Colonic mucosa (tissue), 4 donors: ENCODE results near the gene FGGY. TPM values are rescaled to one million over a fixed set of nuclear protein-coding genes. Genes with fewer than 3 reads are reported as not detected.
A peak's percentile ranks its signal among the peaks of the same experiment; 100 is the strongest.

Experiments
- DNase-seq: peaks from one replicate; pipeline ENCODE4 v3.0.0-alpha.2; 2020
- H3K27ac ChIP-seq: fragments of 200-600 bp; one replicate; pipeline ENCODE4 v1.8.0; 2021
- H3K27me3 ChIP-seq: fragments of 200-600 bp; one replicate; pipeline ENCODE4 v1.8.0; 2021
- H3K36me3 ChIP-seq: fragments of 200-600 bp; one replicate; pipeline ENCODE4 v1.8.0; 2021
- H3K4me1 ChIP-seq: fragments of 200-600 bp; one replicate; pipeline ENCODE4 v1.8.0; 2021; ENCODE audit warnings: mild to moderate bottlenecking
- H3K4me3 ChIP-seq: fragments of 200-600 bp; one replicate; pipeline ENCODE4 v1.8.0; 2021
- H3K9ac ChIP-seq, 2 donors: one replicate each; pipeline ENCODE4 v1.7.0; 2013; ENCODE audit warnings: control low read depth in 2 of 2, low read depth in 2 of 2, low read length in 2 of 2
- H3K9me3 ChIP-seq: fragments of 200-600 bp; one replicate; pipeline ENCODE4 v1.8.0; 2021
- intact Hi-C: fragments of 100-400 bp; cut with DNase I; formaldehyde crosslinking; loops from one replicate; pipeline ENCODE4 v1.14.1; 2022
- total RNA-seq, 2 donors: library from RNA; stranded (reverse); fragmentation: NEBNext Ultra II Directional in 1 of 2; extraction: Animal tissue kit (Norgen Biotek cat#: 25700) in 1 of 2; gene quantifications; one replicate each; pipeline ENCODE4 v1.2.1, GENCODE V29; 2021
- TF ChIP-seq, protein P1 (sequence below): fragments of 200-600 bp; IDR thresholded peaks from one replicate; pipeline ENCODE4 v1.8.0; 2022; ENCODE audit warnings: antibody characterized with exemption, mild to moderate bottlenecking
- donor health status: healthy.
- donor health status: DM: no; HTN: no; CAD: no.
- donor health status: DM: no; HTN: no; CAD: no.

FGGY gene
- total RNA-seq, 2 donors from 2014 or later, result 12.5 to 19.5 TPM

DNA sequence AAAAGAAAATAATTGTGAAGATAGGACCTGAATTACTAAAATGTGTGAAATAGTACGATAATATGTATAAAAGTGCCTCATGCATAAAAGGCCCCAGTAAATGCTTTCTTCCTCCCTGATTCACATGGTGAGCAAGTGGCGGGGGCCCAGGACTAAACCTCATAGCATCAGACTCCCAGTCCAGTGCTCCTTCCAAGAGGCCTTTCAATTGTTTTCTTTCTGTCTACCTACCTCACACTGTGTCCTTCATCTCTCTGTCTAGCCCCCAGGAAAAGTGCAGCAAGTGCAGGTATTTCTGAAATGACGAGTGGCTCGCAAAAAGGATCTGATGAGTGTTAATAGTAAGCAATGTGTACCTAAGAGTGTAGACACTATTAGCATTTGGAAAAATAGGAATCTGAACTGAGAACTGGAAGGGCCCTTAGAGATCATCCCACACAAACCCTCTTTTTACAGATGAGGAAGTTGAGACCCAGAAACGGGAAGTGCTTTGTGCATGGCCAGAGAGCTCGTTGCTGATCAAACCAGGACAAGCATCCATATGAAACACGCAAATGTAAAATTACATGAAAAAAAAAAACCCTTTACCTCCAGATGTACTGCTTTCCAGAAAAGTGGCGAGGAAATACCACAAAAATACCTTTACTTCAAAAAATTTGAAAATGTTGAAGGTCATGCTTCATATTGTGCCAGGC lies 399.7 kb downstream of the FGGY start:
- no peak for DNase-seq
- no peaks in the 10 kb centered on the region for H3K36me3 ChIP-seq
- no peak overlapping the region for H3K27ac ChIP-seq
- TF ChIP-seq, protein P1, sequence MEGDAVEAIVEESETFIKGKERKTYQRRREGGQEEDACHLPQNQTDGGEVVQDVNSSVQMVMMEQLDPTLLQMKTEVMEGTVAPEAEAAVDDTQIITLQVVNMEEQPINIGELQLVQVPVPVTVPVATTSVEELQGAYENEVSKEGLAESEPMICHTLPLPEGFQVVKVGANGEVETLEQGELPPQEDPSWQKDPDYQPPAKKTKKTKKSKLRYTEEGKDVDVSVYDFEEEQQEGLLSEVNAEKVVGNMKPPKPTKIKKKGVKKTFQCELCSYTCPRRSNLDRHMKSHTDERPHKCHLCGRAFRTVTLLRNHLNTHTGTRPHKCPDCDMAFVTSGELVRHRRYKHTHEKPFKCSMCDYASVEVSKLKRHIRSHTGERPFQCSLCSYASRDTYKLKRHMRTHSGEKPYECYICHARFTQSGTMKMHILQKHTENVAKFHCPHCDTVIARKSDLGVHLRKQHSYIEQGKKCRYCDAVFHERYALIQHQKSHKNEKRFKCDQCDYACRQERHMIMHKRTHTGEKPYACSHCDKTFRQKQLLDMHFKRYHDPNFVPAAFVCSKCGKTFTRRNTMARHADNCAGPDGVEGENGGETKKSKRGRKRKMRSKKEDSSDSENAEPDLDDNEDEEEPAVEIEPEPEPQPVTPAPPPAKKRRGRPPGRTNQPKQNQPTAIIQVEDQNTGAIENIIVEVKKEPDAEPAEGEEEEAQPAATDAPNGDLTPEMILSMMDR, result no peak
- H3K4me3 ChIP-seq, result no peak overlapping the region
- intact Hi-C loops, result loop anchor here (10.0 kb wide), 1 partner anchor 402 kb away; the partner anchor contains the start of gene FGGY
- no peaks in the 10 kb centered on the region for H3K4me1 ChIP-seq
- H3K9me3 ChIP-seq, result no peaks in the 10 kb centered on the region
- H3K27me3 ChIP-seq, result no peaks in the 10 kb centered on the region
- no peak overlapping the region for H3K9ac ChIP-seq

DNA sequence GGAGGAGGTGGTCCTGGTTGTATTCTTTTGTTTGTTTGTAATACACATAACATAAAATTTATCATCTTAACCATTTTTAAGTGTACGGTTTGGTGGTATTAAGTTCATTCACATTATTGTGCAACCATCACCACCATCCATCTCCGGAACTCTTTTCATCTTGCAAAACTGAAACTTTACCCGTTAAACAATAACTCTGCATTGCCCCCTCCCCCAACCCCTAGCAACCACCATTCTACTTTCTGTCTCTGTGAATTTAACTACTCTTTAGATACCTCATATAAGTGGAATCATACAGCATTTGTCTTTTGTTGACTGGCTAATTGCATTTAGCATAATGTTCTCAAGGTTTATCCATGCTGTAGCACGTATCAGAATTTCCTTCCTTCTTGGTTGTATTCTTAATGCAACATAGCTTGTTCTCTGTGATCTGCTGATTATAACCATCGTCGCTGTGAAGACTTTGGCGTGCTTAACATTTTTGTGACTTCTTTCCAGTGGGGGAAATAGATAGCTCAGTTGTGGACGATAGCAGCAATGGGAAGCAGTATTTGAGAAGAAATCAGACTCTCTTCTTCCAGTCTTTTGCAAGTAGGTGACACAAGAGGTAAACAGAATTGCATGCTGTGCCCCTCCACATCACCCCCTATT lies 400.4 kb downstream of the FGGY start:
- no peak overlapping the region for H3K27ac ChIP-seq
- DNase-seq, result no peak
- no peaks in the 10 kb centered on the region for H3K36me3 ChIP-seq
- H3K4me3 ChIP-seq, result no peak overlapping the region
- intact Hi-C loops, result loop anchor here (10.0 kb wide), 1 partner anchor 402 kb away; the partner anchor contains the start of gene FGGY
- H3K9ac ChIP-seq, result no peak overlapping the region
- H3K4me1 ChIP-seq, result no peaks in the 10 kb centered on the region
- TF ChIP-seq, protein P1, result no peak
- no peaks in the 10 kb centered on the region for H3K27me3 ChIP-seq
- H3K9me3 ChIP-seq, result no peaks in the 10 kb centered on the region

DNA sequence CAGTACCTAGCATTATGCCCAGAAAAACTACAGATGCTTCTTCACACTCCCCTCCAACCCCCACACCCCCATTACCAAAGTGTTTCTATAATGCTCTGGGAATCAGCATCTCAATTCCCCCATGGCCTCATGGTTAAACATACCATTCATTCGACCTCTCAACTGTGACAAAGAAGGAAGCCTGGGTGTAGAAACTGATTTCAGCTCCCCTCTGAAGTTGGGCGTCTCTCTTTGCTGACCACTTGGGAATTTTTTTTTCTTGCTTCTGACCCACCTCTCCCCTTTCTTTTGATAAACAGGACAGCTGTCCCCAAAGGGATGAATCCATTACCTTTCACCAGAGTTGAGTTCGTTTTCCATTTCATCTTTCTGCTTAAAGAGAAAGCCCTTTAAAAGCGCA lies 401.5 kb downstream of the FGGY start:
- Histone ChIP-seq H3K27ac (no peak overlapping the region), H3K4me1 (no peaks in the 10 kb centered on the region), H3K9me3 (no peaks in the 10 kb centered on the region), H3K36me3 (no peaks in the 10 kb centered on the region), H3K27me3 (no peaks in the 10 kb centered on the region), H3K9ac (no peak overlapping the region), H3K4me3 (no peak overlapping the region)
- DNase-seq, result no peak
- TF ChIP-seq, protein P1, result no peak
- intact Hi-C loops, result loop anchor here (10.0 kb wide), 1 partner anchor 404 kb away; the partner anchor contains the start of gene FGGY

DNA sequence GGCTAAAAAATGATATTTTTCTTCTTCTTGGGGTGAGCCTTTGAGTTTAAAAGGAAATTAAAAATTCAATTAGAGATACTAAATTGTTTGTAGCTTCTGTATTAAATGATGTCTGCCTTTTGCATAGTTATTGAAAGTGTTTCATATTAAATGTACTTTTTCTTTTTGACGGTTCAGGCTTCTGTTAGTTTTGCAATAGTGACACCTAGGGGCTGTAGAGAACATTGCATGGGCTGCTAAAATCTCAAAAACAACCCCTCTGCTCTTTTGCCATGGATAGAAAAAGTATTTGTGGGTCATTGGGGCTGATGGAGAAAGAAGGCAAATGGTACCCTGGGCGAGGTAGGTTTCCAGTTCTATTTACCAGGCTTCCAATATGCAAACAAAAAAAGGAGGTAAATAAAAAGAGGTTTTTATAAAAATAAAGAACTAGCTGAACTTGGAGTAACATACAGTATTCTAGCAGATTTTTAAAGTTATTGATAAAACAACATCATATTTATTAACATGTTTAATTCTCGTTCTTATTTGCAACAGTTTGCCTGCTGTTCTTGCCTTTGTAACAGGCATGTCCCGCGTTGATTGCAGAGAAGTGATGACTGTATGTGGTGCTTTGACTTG lies 402.4 kb downstream of the FGGY start:
- Histone ChIP-seq H3K27me3 (no peaks in the 10 kb centered on the region), H3K4me3 (no peak overlapping the region), H3K9ac (no peak overlapping the region), H3K27ac (no peak overlapping the region), H3K9me3 (no peaks in the 10 kb centered on the region), H3K4me1 (no peaks in the 10 kb centered on the region), H3K36me3 (no peaks in the 10 kb centered on the region)
- TF ChIP-seq, protein P1, result peak; percentile 89
- DNase-seq, result no peak
- intact Hi-C loops, result loop anchor here (1.0 to 10.0 kb wide), 2 partner anchors 405 to 959 kb away; partner anchors contain the start of gene FGGY

DNA sequence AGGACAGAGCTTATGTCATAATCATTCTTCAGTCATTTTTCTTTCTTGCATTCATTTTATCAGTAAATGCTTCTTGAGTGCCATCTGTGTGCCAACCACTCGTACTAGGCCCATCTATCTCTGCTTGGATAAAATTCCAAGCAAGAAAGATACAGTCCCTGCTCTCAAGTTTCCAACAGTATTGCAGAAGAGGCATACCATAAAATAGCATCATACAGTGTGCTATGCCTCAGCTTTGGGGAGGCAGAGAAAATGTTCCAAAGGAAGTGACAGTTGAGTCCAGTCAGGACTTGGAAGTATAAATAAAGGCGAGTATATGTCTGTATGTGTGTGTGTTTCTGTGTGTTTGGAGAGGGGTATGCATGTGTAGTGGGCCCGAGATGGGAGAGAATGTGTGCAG lies 404.5 kb downstream of the FGGY start:
- no peaks in the 10 kb centered on the region for H3K4me1 ChIP-seq
- H3K9me3 ChIP-seq, result no peaks in the 10 kb centered on the region
- H3K27me3 ChIP-seq, result no peaks in the 10 kb centered on the region
- H3K4me3 ChIP-seq, result no peak overlapping the region
- H3K9ac ChIP-seq, result no peak overlapping the region
- intact Hi-C loops, result loop anchor here (10.0 kb wide), 1 partner anchor 927 kb away; no protein-coding TSS in a partner anchor
- TF ChIP-seq, protein P1, result no peak
- H3K36me3 ChIP-seq, result no peaks in the 10 kb centered on the region
- H3K27ac ChIP-seq, result no peak overlapping the region
- DNase-seq, result no peak
